Stomach smooth muscle (tissue), 2 donors: ENCODE results near the gene KDM2B.

ENCODE experiments used
- H3K27ac ChIP-seq: one replicate; pipeline ENCODE4 v1.7.0; 2013; ENCODE audit warnings: mild to moderate bottlenecking, low read length, inconsistent platforms
- H3K27me3 ChIP-seq, 2 donors: one replicate each; pipeline ENCODE4 v1.7.0; 2013; ENCODE audit warnings: low read length in 2 of 2; ENCODE audit not compliant: insufficient read depth in 2 of 2, control insufficient read depth in 1 of 2
- H3K36me3 ChIP-seq, 2 donors: one replicate each; pipeline ENCODE4 v1.7.0; 2013; ENCODE audit warnings: low read length in 2 of 2; ENCODE audit not compliant: control insufficient read depth in 2 of 2, insufficient read depth in 2 of 2
- H3K4me1 ChIP-seq: one replicate; pipeline ENCODE4 v1.7.0; 2013; ENCODE audit warnings: low read length; ENCODE audit not compliant: control insufficient read depth, insufficient read depth
- H3K4me3 ChIP-seq, 2 donors: one replicate each; pipeline ENCODE4 v1.7.0; 2013; ENCODE audit warnings: low read length in 2 of 2
- H3K9ac ChIP-seq, 2 donors: one replicate each; pipeline ENCODE4 v1.7.0; 2013; ENCODE audit warnings: low read length in 2 of 2, mild to moderate bottlenecking in 1 of 2
- H3K9me3 ChIP-seq, 2 donors: one replicate each; pipeline ENCODE4 v1.7.0; 2013; ENCODE audit warnings: low read length in 2 of 2; ENCODE audit not compliant: control insufficient read depth in 2 of 2
- donor health status: healthy.
- donor health status: Pancreatic carcinoma.

KDM2B gene

GRCh38 chr12:121513464-121514183 is 67.2 kb downstream of the KDM2B start:
- Histone ChIP-seq H3K9ac (no peak overlapping the region), H3K4me3 (no peak overlapping the region), H3K36me3 (peaks cover 0 to 4% of the 10 kb centered on the region in 2 donors), H3K27me3 (no peaks in the 10 kb centered on the region), H3K4me1 (no peaks in the 10 kb centered on the region), H3K9me3 (no peaks in the 10 kb centered on the region), H3K27ac (no peak overlapping the region)

GRCh38 chr12:121512561-121512960 is 68.3 kb downstream of the KDM2B start:
- H3K4me1 ChIP-seq = no peaks in the 10 kb centered on the region
- H3K36me3 ChIP-seq = peaks cover 0 to 7% of the 10 kb centered on the region in 2 donors
- H3K9me3 ChIP-seq = no peaks in the 10 kb centered on the region
- no peak overlapping the region for H3K9ac ChIP-seq
- H3K27ac ChIP-seq = no peak overlapping the region
- no peak overlapping the region for H3K4me3 ChIP-seq
- no peaks in the 10 kb centered on the region for H3K27me3 ChIP-seq

- no peaks in the 10 kb centered on the region for H3K4me1 ChIP-seq
Observed at GRCh38 chr12:121511916-121512315, 68.9 kb downstream of the KDM2B start.

GRCh38 chr12:121509339-121509738 is 71.5 kb downstream of the KDM2B start:
- Histone ChIP-seq H3K9ac (no peak overlapping the region), H3K27ac (no peak overlapping the region), H3K27me3 (no peaks in the 10 kb centered on the region), H3K9me3 (no peaks in the 10 kb centered on the region), H3K4me3 (no peak overlapping the region), H3K36me3 (peaks cover 0 to 11% of the 10 kb centered on the region in 2 donors), H3K4me1 (no peaks in the 10 kb centered on the region)

More at GRCh38 chr12:121511916-121512315, 68.9 kb downstream of the KDM2B start:
- H3K27ac ChIP-seq = no peak overlapping the region
- no peaks in the 10 kb centered on the region for H3K27me3 ChIP-seq
- H3K4me3 ChIP-seq = no peak overlapping the region
- no peaks in the 10 kb centered on the region for H3K9me3 ChIP-seq
- H3K36me3 ChIP-seq = peaks cover 0 to 9% of the 10 kb centered on the region in 2 donors
- H3K9ac ChIP-seq = no peak overlapping the region

GRCh38 chr12:121508533-121508932 is 72.3 kb downstream of the KDM2B start:
- H3K9ac ChIP-seq = no peak overlapping the region
- no peak overlapping the region for H3K4me3 ChIP-seq
- peaks cover 0 to 11% of the 10 kb centered on the region in 2 donors for H3K36me3 ChIP-seq
- no peaks in the 10 kb centered on the region for H3K27me3 ChIP-seq
- H3K4me1 ChIP-seq = no peaks in the 10 kb centered on the region
- no peak overlapping the region for H3K27ac ChIP-seq
- H3K9me3 ChIP-seq = no peaks in the 10 kb centered on the region

GRCh38 chr12:121507984-121508383 is 72.8 kb downstream of the KDM2B start:
- Histone ChIP-seq H3K9me3 (no peaks in the 10 kb centered on the region), H3K4me1 (no peaks in the 10 kb centered on the region), H3K27me3 (no peaks in the 10 kb centered on the region), H3K27ac (no peak overlapping the region), H3K4me3 (no peak overlapping the region), H3K9ac (no peak overlapping the region), H3K36me3 (peaks cover 0 to 14% of the 10 kb centered on the region in 2 donors)

GRCh38 chr12:121507245-121507644 is 73.6 kb downstream of the KDM2B start:
- peaks cover 0 to 12% of the 10 kb centered on the region in 2 donors for H3K36me3 ChIP-seq
- H3K9ac ChIP-seq = no peak overlapping the region
- H3K27ac ChIP-seq = no peak overlapping the region
- no peak overlapping the region for H3K4me3 ChIP-seq
- no peaks in the 10 kb centered on the region for H3K9me3 ChIP-seq
- no peaks in the 10 kb centered on the region for H3K27me3 ChIP-seq
- no peaks in the 10 kb centered on the region for H3K4me1 ChIP-seq

- no peak overlapping the region for H3K9ac ChIP-seq
- H3K4me1 ChIP-seq = peaks cover 2% of the 10 kb centered on the region
- no peak overlapping the region for H3K4me3 ChIP-seq
- H3K27me3 ChIP-seq = no peaks in the 10 kb centered on the region
- peaks cover 0 to 12% of the 10 kb centered on the region in 2 donors for H3K36me3 ChIP-seq
- H3K27ac ChIP-seq = no peak overlapping the region
- no peaks in the 10 kb centered on the region for H3K9me3 ChIP-seq
Observed at GRCh38 chr12:121505513-121505912, 75.3 kb downstream of the KDM2B start.

GRCh38 chr12:121504505-121504904 is 76.3 kb downstream of the KDM2B start:
- no peaks in the 10 kb centered on the region for H3K9me3 ChIP-seq
- H3K4me1 ChIP-seq = peaks cover 9% of the 10 kb centered on the region
- peaks cover 0 to 12% of the 10 kb centered on the region in 2 donors for H3K36me3 ChIP-seq
- no peak overlapping the region for H3K9ac ChIP-seq
- no peaks in the 10 kb centered on the region for H3K27me3 ChIP-seq
- H3K4me3 ChIP-seq = no peak overlapping the region
- no peak overlapping the region for H3K27ac ChIP-seq

GRCh38 chr12:121503395-121503794 is 77.4 kb downstream of the KDM2B start:
- no peaks in the 10 kb centered on the region for H3K27me3 ChIP-seq
- H3K4me3 ChIP-seq = no peak overlapping the region
- H3K9ac ChIP-seq = no peak overlapping the region
- peaks cover 9% of the 10 kb centered on the region for H3K4me1 ChIP-seq
- no peaks in the 10 kb centered on the region for H3K9me3 ChIP-seq
- H3K27ac ChIP-seq = no peak overlapping the region
- H3K36me3 ChIP-seq = peaks cover 0 to 8% of the 10 kb centered on the region in 2 donors

GRCh38 chr12:121501946-121502345 is 78.9 kb downstream of the KDM2B start:
- Histone ChIP-seq H3K9ac (no peak overlapping the region), H3K36me3 (peaks cover 0 to 4% of the 10 kb centered on the region in 2 donors), H3K4me3 (no peak overlapping the region), H3K27me3 (no peaks in the 10 kb centered on the region), H3K27ac (no peak overlapping the region), H3K9me3 (no peaks in the 10 kb centered on the region), H3K4me1 (peaks cover 9% of the 10 kb centered on the region)
